DMS 273 (cell line): ENCODE measurements around the gene SYT1.
A peak's percentile ranks its signal among the peaks of the same experiment; 100 is the strongest.

ENCODE experiments used
- DNase-seq: peaks from one replicate; lab custom pipeline; 2025; ENCODE audit not compliant: unreplicated experiment; lab: John Stamatoyannopoulos, UW

Gene SYT1

GRCh38 chr12:79055926-79056674, 191.5 kb downstream of the SYT1 start:
- DNase-seq: no peak

DNA sequence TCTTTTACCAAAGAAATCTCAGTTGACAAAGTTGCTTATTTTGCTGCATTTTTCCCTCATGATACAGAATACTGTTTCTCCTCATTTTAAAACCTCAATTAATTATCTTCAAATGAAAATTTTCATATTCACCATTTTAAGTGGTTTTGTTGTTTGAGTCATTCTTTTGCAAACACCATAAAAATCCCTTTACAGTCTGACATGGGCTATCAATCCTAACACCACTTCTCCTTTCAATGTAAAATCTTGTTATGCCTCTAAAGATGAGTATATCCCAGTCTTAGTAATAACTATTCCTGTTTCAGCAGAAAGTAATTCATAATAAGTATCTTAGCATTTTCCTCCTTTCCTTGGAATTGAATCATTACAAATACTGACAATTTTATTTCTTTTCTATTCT, 192.2 kb downstream of the SYT1 start:
- DNase-seq: no peak

DNA sequence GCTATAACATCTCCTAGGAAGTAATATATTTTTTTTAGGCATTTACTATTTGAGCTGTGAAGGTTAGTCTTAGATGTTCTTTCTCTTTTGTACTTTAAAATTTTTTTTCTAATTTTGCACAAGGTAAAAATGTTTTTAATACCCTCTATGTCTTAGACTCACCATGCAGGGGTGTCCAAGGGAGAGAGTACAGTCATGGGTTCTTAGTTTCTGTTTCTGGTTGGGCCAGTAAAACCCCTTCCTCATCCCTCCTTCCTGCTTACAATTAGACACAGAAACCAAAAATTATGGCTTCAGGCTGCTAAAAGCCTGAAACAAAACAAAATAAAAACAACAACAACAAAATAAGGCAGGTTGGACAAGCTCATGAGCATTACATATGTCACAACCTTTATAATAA, 193.0 kb downstream of the SYT1 start:
- no peak for DNase-seq

GRCh38 chr12:79058342-79058741, 193.8 kb downstream of the SYT1 start:
- no peak for DNase-seq

DNA sequence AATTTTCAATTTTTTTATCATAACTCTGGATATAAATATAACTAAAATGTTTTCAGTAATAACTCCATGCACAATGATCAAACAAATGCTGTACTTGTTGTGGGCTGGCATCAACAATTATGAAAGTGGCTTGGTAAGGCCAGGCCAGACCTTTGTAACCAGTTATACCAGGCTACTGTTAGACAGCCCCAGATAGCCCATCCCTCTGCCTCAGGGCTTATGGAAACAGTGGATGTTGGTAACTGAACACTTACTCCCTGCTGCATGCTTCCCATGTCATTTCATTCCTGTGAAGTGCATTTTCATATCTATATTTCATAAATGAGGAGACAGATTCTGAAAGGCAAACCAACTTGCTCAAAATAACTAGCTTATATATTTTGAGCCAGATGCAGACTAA, 195.0 kb downstream of the SYT1 start:
- DNase-seq: no peak

- DNase-seq: no peak
Measured at GRCh38 chr12:79063258-79063657, 198.7 kb downstream of the SYT1 start.

- DNase-seq: no peak
Measured at GRCh38 chr12:79067977-79068376, 203.4 kb downstream of the SYT1 start.

DNA sequence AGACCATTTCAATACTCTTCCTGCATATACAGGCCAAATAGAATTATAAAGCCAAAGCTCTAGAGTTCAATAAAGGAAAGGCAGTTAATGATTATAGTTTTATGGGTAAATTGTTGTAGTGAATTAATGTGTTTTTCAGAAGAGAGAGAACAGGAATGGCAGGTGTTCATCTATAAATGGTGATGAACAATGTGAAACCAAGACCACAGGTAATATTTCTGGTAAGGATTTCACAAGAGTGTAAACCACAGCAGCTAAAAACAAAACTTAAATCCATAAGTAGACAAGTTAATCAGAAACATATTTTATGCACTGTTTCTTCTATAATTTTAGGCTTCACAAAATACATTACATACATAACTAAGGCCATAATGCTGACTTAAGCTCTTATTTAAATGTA, 204.4 kb downstream of the SYT1 start:
- DNase-seq: no peak

- DNase-seq: no peak
Measured at GRCh38 chr12:79071498-79071897, 206.9 kb downstream of the SYT1 start.

DNA sequence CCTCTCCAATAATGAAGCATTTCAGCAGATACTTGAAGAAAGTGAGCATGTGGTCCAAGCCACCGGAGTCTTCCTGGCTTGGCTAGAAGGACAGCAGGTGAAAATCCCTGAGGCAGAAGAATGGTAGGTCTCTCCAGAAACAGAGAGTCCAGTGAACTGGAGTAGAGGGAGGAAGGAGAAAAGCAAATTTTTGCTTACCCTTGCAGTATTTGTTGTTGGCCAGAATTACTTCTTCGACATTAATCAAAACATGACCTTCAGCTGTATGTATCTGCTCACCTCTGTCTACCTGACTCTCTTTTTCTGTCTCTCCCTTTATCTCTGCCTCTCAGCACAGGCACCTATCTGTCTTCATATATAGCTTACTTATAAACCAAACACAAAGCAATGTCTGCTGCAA, 208.9 kb downstream of the SYT1 start:
- DNase-seq: no peak

- DNase-seq: no peak
Measured at GRCh38 chr12:79082595-79082994, 218.0 kb downstream of the SYT1 start.

GRCh38 chr12:79083181-79083580, 218.6 kb downstream of the SYT1 start:
- DNase-seq: peak; percentile 22

DNA sequence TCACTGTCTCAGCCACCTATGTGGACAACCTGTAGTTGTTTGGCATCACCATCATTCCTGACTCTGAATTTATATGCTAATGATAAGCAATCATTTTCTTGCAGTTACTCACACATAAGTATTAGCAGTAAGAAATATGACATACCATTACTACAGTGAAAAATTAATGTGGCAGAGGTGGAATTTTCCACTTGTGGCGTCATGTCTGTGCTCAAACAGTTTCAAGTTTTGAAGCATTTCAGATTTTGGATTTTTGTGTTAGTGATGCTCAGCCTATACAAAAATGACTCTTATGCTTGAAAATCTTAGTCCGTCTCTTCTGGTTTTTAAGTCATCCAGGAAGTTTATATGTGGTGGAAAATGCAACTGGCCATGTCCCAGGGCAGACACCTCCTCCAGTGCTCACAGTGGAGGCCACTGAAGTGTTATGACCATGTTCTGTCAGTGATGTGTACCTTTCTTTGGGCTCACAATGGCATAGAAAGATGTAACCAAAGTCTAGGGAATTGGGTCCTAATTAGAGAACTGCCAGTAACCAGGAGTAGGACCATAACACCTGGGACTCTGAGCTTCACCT, 220.6 kb downstream of the SYT1 start:
- DNase-seq: no peak

GRCh38 chr12:79086541-79087296, 222.1 kb downstream of the SYT1 start:
- no peak for DNase-seq

DNA sequence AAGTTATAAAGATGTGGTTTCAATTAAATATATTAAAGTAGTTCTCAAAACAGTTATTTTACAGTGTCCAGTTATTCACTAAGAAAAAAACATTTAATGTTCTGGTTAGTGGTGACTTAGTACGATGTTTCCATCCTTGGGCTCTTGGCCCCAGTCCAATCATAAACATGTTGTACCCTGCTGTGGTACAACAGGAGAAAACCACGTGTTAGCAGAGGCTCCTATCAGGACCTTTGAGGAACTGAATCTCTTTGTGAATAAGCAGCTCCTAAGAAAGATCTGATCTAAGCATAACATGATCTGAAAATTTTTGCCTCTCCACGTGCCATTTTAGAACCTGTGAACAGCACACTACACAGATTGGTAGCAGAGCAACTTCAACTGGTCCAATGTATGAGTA, 234.0 kb downstream of the SYT1 start:
- DNase-seq: no peak

DNA sequence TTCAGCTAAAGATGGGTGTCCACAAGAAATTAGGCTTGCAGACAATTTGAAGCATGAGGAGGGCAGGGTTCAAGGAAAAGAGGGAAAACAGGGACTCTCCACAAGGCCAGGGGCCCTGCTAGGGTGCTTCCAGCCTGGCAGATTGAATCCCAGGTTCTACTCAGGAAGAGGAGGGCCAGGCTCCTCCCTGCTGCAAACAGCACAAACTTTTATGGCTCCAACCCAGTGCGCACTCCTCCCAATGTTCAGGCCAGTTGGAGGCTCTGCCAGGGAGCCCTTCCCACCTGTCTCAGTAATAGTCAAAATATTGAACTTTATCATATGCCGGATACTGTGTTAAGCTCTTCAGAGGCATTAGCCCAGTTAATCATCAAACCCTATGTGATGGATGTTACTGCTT, 244.4 kb downstream of the SYT1 start:
- no peak for DNase-seq

DNA sequence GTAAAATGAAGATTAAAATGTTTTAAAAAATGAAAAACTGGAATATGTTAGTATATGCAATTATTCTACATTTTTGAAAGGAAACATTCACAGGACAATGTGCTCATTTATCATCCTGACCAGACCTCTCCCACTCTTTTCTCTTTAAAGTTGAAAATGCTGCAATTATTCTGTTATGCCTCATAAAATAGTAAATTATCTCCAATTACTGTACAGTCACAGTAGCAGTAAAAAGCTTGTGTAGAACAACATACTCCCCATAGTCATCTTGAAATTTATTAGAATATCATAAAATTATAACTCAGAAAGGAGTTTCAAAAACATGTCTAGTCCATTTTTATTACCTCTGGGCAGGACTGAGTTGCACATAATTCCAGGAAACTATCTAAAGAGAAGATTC, 250.3 kb downstream of the SYT1 start:
- DNase-seq: no peak

DNA sequence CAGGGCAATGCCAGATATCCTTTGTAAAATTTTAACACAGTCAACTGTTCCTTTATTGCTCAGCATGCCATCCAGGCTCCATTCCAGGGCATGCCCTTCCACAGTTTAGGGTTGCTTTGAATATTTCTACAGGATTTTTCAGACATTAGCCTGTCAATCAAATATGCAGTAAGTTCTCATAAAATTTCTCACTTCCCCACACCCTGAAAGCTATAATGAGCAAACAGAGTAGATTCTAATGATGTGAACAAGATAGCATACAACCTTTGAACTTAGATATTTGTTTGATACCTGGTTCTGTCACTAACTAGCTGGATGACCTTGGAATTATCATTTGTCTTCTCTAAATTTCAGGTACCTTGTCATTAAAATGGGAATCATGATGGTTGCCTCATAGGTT, 251.2 kb downstream of the SYT1 start:
- no peak for DNase-seq

- DNase-seq: peak; percentile 32
Measured at GRCh38 chr12:79119796-79120195, 255.2 kb downstream of the SYT1 start.

GRCh38 chr12:79121486-79121885, 256.9 kb downstream of the SYT1 start:
- DNase-seq: peak; percentile 2

GRCh38 chr12:79124385-79124784, 259.8 kb downstream of the SYT1 start:
- DNase-seq: no peak

DNA sequence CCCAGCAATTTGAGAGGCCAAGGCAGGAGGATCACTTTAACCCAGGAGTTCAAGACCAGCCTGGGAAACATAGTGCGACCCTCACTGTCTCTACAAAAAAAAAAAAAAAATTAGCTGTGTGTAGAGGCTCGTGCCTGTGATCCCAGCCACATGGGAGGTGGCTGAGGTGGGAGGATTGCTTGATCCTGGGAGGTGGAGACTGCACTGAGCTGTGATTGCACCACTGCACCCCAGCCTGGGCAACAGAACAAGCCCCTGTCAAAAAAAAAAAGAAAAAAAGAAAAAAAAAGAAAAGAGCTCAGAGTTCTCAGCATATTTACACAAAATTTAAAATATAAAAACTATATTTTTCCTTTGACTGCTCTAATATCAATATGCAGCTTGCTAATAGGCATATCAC, 260.8 kb downstream of the SYT1 start:
- DNase-seq: no peak
